Raji (cell line): ENCODE results near the gene DMRTC2.

ENCODE experiments used
- POLR2A ChIP-seq: IDR thresholded peaks from 2 replicates; pipeline ENCODE4 v1.6.1; 2011; ENCODE audit warnings: low read depth, low read length, control low read depth; ENCODE audit not compliant: insufficient read depth

The DMRTC2 gene

DNA sequence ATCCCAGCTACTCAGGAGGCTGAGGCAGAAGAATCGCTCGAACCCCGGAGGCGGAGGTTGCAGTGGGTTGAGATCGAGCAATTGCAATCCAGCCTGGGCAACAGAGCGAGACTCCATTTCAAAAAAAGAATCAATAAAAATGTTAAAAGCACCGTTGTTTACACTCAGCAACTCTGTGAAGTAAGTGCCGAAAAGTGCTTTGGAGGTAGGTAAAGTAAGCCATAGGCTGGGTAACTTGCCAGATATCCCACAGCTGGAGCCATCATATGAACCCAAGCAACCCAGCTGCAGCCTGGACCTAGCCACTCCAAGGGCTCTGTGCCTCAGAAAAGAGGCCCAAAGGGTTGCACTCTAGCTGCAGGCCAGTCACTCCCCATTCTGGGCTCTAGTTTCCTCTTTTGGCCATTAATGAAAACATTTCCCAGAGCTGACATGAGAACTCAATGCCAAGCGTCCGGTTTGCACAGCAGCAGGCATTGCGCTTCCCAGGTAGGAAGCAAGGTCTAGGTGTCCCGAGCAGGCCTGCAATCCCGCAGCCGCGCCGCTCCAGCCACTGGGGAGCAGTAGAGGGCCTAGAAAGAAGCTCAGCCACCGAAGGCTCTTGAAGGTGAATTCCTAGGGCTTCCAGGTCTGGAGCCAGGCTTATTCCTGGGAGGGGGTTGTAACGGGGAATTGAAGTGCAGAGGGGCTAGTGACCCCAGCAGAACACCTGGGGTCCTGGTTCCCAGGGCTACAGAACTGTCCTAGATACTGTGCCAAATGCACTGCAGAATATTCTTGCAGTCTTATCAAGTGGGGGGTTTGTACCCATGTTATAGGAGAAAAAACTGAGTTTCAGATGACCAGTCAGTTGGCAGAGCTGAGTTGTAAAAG is 28.2 kb downstream of the DMRTC2 start:
- TF ChIP-seq POLR2A, result no peak; the same call in 1 of the 2 replicates

DNA sequence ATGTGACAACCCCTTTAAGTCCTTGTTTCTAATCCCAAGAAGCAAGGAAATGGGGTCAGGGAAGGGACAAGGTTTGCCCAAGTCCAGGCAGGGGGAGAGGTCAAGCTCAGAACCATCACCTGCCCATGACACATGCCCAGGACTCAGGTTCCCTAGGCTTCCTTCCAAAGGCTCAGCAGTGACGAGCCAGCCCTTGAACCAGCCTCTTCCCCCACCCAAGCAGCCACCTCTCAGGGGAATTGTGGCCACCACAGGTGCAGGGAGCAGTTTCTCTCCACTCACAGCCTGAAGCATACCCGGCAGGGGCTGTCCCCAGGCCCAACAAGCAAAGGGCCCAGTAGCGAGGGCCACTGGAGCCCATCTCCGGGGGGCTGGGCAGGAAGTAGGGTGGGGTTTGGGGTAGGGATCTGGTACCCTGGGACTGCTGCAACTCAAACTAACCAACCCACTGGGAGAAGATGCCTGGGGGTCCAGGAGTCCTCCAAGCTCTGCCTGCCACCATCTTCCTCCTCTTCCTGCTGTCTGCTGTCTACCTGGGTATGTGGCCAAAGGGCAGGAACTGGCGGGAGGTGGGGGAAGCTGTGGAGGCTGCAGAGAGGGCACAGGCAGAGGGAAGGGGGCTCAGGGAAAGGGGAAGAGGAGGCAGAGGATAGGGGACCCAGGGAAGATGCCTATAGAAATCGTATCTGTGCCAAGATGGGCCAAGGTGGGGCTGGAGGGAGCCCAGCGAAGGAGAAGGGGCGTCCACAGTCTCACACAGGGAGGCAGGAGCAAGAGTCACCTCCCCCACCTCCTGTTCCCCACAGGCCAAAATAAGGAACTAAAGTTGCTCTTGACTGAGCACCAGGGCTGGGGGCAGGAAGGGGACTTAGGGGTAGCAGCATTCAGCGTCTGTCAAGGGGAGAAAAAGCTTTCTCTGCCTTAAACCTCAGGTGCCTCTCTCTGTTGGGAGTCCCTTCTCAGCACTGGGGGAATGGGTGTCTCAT is 32.3 kb downstream of the DMRTC2 start, which contains the start of gene CD79A:
Gene CD79A, plus strand, starts transcription at position 433 of the 986 bp plus-strand sequence. Its CDS starts 26 bp downstream, at position 459.
- TF ChIP-seq POLR2A, result peak; percentile 93

DNA sequence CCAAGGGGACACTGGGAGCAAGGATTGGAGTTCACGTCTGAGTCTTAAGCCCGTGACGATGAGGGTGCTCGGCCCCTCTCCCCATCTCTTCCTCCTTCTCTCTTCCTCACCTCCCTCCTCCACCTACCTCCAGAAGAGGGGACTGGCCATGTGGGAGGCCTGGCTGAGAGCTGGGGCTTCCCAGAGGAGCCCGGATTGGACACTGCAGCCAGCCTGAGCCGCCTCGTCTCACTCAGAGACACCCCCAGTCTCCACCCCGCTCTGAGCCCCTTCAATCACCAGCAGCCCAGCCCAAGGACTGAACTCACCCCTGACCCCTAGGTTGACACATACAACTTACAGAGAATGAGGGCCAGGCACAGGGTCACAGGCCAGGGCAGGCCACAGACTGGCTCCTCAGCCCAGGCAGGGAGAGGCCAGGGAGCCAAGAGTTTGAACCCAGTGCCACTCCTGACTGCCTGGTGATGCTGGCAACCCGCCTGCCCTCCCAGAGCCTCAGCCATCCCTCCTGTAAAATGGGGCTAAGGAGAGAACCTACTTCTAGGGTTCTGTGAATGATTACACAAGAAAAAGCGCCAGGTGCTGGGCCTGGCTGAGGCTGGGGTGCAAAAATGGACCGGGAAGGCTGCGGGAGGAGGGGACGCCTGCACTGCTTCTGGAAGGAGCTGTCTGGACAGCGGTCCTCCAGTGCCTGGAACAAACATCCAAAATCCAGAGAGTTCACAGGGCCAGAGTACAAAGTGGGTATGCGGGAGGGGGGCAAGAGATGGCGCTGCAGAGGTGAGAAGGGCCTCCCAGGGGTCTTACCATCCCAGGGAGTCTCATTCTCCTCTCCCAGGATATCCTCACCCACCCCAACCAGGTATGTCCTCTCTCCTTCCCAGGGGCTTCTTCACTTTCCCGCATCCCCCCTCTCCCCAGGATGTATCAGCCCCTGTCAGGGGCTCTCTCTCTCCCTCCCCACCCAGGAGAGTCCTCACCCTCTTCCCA is 33.4 kb downstream of the DMRTC2 start:
- no peak for TF ChIP-seq POLR2A

DNA sequence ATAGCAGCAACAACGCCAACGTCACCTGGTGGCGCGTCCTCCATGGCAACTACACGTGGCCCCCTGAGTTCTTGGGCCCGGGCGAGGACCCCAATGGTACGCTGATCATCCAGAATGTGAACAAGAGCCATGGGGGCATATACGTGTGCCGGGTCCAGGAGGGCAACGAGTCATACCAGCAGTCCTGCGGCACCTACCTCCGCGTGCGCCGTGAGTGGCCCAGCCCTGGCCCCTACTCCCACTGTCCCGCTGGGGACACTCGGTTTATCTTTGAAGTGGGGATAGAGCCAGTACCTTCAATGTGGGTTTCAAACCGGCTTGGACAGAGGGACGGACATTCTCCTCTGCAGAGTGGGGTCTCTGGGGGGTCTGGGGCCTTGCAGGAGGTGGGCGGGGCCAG is 34.2 kb downstream of the DMRTC2 start:
- no peak for TF ChIP-seq POLR2A

DNA sequence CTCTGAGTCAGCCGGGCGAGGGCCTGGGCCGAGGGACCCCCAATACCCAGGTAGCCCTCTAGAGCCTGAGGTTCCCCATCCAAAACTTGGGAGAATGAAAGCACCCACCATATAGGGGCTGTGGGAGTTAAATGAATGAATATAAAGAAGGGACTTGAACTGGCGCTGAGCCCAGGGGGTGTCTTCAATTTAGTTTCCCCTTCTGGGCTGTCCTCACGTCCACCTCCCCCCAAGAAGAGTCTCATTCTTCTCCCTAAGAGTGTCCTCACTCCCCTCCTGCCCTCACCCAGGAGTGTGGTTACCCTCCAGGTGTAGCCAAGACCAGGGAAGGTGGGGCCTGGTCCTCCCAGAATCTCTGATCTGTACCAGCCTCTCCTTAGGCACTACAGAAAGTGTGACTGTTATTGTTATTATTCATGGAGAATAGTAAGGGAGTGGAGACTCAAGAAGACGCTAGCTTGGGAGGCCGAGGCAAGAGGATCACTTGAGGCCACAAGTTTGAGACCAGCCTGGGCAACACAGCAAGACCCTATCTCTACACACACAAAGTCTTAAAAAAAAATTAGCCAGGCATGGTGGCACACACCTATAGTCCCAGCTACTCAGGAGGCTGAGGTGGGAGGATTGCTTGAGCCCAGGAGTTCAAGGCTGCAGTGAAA is 35.0 kb downstream of the DMRTC2 start:
- no peak for TF ChIP-seq POLR2A

DNA sequence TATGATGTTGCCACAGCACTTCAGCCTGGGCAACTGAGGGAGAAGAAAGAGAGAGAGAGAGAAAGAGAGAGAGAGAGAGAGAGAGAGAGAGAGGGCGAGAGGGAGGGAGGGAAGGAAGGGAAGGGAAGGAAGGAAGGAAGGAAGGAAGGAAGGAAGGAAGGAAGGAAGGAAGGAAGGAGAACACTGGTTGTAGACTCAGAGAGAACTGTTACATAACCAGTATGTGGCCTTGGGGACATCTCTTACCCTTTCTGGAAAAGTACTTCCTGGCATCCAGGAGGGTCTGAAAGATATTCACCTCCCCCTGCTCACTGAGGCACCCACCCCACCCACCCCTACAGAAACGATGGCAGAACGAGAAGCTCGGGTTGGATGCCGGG is 35.5 kb downstream of the DMRTC2 start:
- no peak for TF ChIP-seq POLR2A

DNA sequence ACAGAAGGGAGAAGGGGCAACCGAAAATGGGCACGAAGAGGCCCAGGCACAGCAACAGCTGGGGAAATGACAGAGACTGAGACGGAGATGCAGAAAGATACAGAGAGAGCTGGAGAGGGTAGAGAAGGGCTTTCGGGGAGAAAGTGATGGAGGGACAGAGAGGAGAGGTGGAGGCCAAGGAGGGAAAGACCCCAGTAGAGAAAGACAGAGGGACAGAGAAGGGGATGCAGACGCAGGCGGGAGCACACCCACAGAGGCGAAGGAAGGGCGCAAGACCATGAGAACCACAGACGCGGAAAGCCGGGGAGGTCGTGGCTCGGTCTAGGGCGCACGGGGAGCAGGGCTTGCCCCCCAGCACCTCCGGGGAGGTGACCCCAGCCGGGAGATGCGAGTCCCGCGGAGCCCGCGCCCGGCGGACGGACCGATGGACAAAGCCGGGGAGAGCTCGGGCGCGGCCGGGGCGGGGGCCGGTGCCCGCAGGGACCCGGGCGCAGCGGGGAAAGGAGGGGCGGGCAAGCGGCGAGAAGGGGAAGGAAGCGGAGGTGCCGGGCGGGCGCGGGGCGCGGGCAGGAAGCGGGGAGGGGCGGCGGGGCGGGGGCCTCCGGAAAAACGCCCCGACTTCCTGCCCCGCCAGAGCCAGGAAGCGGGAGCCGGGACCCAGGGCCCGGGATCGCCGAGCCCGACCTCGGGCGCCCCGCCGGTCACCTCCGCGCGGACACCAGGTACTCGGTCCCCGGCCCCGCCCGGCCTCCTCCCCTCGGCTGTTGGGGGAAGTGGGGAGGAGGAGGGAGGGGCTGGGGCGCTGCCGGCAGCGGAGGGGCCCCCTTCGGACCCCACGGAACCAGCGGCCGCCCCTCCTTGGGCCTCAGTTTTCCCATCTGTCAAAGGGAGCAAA is 38.0 kb downstream of the DMRTC2 start, which contains the start of gene ARHGEF1:
Gene ARHGEF1, plus strand, starts transcription at position 617 of the 895 bp plus-strand sequence. CDS start 4,899 bp downstream, outside the sequence.
- peak; percentile 80 for TF ChIP-seq POLR2A

DNA sequence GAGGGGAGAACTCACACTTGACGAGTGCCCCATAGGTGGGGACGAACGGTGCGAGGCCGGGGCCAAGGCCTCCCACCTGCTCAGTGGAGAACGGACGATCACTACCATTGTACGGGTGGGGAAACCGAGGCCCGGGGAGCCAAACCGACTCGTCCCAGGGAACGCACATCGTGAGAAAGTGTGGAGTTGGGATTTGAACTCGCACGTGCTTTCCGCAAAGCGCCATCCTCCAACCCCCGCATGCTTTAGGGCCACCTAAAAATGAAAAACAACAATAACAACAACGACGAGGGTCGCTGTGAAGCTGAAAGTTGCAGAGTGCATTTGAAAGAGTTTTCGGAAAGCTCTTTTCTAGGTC is 38.6 kb downstream of the DMRTC2 start:
- TF ChIP-seq POLR2A, result no peak

DNA sequence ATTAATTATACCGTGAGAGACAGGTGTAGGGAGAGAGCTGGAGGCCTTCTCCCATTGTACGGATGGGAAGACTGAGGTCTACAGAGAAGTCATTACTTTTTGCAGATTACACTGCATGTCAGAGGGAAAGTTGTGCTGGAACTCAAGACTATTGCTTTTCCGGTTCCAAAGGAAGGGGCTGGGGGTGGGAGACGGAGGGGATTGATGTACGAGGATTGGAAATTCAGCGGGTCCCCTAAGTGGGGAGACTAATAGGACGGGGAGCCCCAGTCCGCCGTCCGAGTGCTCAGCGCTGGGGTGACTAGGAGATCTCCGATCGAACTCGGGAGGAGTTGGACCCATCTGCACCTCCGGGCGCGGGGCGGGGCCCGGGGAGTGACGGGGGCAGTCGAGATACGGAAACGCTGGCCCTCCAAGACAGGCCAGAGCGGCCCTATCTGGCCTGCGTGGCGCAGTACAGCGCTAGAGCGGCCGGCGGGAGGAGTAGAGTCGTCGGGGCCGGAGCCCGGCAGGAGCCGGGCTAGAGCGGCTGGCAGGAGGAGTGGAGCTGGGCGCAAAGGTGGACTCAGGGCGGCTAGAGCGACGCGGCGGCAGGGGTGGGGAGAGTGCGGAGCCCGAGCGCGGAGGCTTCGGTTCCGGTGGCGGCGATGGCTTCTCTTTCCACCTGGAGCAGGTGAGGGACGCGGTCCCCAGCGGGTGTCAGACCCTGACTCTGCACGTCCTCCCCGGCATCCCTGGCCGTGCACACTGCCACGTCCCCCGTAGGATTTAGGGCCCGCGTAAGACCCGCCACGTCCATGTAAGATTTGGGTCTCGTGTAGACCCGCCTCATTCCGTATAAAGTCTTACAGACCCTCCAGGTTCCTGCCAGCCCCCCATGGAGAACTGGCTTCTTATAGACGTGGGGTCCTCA is 39.2 kb downstream of the DMRTC2 start:
- TF ChIP-seq POLR2A, result peak; percentile 93

DNA sequence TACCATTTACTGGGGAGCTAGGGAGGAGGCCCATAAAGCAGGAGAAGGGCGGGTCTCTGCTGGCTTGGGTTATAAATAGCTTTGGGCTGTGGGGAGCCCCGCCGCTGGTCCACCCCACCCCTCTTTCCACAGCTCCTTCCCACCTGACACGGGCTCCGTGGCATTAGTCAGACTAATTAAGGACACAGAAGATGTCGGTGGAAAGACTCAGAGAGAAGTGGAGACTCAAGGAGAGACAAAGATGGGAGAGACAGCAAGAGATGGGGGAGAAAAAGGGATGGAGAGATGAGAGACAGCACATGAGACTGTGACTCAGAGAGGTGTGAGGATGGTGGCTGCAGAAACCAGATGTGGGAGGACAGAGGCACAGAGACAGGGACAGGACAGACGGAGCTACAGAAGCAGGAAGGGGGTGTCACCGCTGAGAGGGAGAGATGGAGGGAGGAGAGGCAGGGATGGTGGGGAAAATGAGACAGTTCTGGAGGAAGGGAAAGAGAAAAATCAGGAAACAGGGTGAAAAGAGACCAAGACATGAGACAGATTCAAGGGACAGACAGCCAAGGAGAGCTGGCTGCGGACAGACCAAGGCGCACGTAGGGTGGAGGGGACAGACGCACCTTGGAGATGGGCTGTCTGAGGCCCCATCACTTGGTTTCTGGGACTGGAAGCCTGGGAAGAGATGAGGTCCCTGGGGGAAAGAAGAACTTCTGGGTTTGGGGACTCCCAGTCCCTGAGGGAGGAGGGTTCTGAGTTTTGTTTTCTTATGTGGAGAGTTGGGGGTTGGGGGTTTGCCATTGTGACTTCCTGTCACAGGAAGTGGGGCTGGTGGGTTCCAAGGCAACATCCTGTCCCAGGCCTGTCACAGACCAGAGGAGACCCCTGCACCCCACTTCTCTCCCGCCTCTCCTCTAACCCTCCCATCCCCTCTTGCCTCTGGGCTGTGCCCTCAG is 42.2 kb downstream of the DMRTC2 start:
- TF ChIP-seq POLR2A, result peak; percentile 36; the same call in 1 of the 2 replicates
